DOHH2 (cell line): Measurements from ENCODE around the gene SH3BP5L.

ENCODE experiments used
- EZH2phosphoT487 ChIP-seq: fragments of 200-600 bp; sonication (generic); IDR thresholded peaks from 2 replicates; pipeline ENCODE4 v1.6.1; 2017; ENCODE audit warnings: borderline replicate concordance, mild to moderate bottlenecking, antibody characterized with exemption, low read length, moderate library complexity, mixed read lengths
- TF ChIP-seq, protein P1 (sequence below): fragments of 200-600 bp; sonication (generic); IDR thresholded peaks from one replicate; pipeline ENCODE4 v1.5.1; 2014; ENCODE audit warnings: antibody characterized with exemption, mild to moderate bottlenecking, low read depth, low read length; ENCODE audit not compliant: poor library complexity, severe bottlenecking

DNA sequence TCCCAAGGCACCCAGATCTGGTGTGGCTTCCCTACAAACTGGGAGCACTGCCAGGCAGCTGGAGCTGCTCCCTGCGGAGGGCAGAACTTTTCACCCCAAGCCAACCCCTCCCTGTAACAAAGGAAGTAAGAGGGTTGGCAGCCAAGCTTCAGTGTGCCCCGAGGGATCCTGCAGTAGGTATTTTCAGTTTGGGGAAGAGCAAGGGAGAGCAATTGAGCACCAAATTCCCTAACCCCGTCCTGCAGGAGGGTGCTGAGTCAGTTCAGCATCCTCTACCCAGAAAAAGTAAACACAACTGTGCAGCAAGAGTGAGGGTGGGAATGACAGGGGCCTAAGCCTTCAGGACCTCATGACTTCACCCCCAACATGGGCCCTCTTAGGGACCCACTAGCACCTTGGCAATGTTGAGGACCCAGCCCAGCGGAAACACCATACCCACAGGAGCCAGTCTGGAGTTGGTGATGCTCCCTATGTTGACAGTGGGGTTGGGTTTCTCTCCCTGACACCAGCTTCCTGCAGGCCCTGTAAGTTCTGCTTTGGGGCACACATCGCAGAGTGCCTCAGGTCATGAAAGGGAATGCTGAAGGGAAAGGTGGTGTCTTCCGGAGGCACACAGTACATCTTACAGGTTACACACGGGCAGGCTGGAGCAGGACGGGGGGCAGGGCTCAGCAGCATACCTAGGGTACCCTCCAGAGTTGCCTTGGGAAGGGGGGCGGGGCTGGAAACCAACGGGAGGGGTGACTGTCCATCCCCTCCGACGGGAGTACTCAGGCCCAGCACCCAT lies 14.8 kb downstream of the SH3BP5L start:
- TF ChIP-seq, protein P1, sequence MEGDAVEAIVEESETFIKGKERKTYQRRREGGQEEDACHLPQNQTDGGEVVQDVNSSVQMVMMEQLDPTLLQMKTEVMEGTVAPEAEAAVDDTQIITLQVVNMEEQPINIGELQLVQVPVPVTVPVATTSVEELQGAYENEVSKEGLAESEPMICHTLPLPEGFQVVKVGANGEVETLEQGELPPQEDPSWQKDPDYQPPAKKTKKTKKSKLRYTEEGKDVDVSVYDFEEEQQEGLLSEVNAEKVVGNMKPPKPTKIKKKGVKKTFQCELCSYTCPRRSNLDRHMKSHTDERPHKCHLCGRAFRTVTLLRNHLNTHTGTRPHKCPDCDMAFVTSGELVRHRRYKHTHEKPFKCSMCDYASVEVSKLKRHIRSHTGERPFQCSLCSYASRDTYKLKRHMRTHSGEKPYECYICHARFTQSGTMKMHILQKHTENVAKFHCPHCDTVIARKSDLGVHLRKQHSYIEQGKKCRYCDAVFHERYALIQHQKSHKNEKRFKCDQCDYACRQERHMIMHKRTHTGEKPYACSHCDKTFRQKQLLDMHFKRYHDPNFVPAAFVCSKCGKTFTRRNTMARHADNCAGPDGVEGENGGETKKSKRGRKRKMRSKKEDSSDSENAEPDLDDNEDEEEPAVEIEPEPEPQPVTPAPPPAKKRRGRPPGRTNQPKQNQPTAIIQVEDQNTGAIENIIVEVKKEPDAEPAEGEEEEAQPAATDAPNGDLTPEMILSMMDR: no peak
- TF ChIP-seq EZH2phosphoT487: no peak
